Uterus (tissue), 2 donors: ENCODE measurements around the gene POP7.

ENCODE experiments used
- POLR2A ChIP-seq, 2 donors: fragments of 450-650 bp; IDR thresholded peaks; one replicate each; pipeline ENCODE4 v1.6.1; 2016; ENCODE audit warnings: antibody characterized with exemption in 2 of 2, mild to moderate bottlenecking in 1 of 2, moderate library complexity in 1 of 2
- TF ChIP-seq, protein P1 (sequence below), 4 experiments: fragments of 200-600 bp in 2 of 4; fragments of 450-650 bp in 2 of 4; sonication (generic) in 2 of 4; IDR thresholded peaks; one replicate each; pipeline ENCODE4 v1.5.1; 2016 to 2019; ENCODE audit warnings: antibody characterized with exemption in 4 of 4, mild to moderate bottlenecking in 2 of 4, moderate library complexity in 1 of 4

DNA sequence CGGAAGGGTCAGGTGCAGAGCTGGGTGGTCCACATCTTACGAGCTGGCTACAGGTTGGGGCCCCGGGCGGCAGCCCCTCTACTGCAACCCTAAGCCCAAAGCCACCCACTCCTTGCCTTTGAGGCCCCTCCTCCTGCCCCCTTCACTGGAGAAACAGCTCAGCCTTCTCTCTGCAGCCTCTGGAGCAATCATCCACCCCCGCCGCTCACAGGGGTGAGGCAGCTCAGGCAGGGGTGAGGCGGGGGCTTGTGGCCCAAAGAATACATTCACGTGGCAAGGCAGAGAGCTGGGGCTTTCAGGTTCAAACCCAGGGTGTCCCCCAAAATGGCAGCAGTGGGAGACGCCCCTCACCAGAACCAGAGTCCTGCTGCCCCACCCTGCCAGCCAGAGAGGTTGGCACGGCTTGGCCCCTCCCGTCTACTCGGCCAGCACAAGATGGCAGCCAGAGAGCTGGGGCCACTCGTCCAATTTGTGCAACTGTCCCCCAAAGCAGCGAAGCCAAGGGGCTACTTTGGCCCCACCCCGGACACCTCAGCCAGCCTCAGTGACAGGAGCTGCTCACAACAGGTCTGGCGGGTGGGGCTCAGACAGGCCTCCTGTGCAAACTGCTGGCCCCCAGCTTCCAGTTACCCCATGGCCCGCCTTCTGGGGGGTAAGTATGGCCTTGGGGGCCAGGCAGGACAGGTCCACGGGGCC, 25.2 kb upstream of the POP7 start:
- TF ChIP-seq, protein P1, sequence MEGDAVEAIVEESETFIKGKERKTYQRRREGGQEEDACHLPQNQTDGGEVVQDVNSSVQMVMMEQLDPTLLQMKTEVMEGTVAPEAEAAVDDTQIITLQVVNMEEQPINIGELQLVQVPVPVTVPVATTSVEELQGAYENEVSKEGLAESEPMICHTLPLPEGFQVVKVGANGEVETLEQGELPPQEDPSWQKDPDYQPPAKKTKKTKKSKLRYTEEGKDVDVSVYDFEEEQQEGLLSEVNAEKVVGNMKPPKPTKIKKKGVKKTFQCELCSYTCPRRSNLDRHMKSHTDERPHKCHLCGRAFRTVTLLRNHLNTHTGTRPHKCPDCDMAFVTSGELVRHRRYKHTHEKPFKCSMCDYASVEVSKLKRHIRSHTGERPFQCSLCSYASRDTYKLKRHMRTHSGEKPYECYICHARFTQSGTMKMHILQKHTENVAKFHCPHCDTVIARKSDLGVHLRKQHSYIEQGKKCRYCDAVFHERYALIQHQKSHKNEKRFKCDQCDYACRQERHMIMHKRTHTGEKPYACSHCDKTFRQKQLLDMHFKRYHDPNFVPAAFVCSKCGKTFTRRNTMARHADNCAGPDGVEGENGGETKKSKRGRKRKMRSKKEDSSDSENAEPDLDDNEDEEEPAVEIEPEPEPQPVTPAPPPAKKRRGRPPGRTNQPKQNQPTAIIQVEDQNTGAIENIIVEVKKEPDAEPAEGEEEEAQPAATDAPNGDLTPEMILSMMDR (IDR thresholded peaks at IDR 0.05): no peak
- no peak for TF ChIP-seq POLR2A (IDR thresholded peaks at IDR 0.05)
